GM19463 (cell line): Measurements from ENCODE around the gene RIPPLY1.

Experiments used
- ATAC-seq: cut with Tn5 transposase; IDR thresholded peaks from one replicate; pipeline ENCODE4 v1.9.1; 2021; ENCODE audit warnings: mild to moderate bottlenecking, moderate library complexity; ENCODE audit not compliant: unreplicated experiment

Gene RIPPLY1

GRCh38 chrX:106903291-106903824, at the start of gene RIPPLY1:
Gene RIPPLY1, minus strand, starts transcription at chrX:106903341. Its CDS starts 54 bp downstream, at chrX:106903287.
- peak; percentile 63 for ATAC-seq

GRCh38 chrX:106952538-106952937, 49.4 kb upstream of the RIPPLY1 start:
- no peak for ATAC-seq

GRCh38 chrX:106952089-106952488, 48.9 kb upstream of the RIPPLY1 start:
- ATAC-seq = no peak

- no peak for ATAC-seq
These were observed 48.1 kb upstream of the RIPPLY1 start for GRCh38 chrX:106951230-106951629.

- ATAC-seq = no peak
These were observed 47.2 kb upstream of the RIPPLY1 start for GRCh38 chrX:106950381-106950780.

- ATAC-seq = no peak
These were observed 46.2 kb upstream of the RIPPLY1 start for GRCh38 chrX:106949366-106949765.

GRCh38 chrX:106948641-106949040, 45.5 kb upstream of the RIPPLY1 start:
- ATAC-seq = no peak

GRCh38 chrX:106946464-106946863, 43.3 kb upstream of the RIPPLY1 start:
- ATAC-seq = no peak

- ATAC-seq = no peak
These were observed 36.9 kb upstream of the RIPPLY1 start for GRCh38 chrX:106940068-106940467.

- no peak for ATAC-seq
These were observed 36.4 kb upstream of the RIPPLY1 start for GRCh38 chrX:106939566-106939965.

- ATAC-seq = no peak
These were observed 33.1 kb upstream of the RIPPLY1 start for GRCh38 chrX:106936246-106936645.

- no peak for ATAC-seq
These were observed 32.0 kb upstream of the RIPPLY1 start for GRCh38 chrX:106935175-106935574.

- no peak for ATAC-seq
These were observed 30.4 kb upstream of the RIPPLY1 start for GRCh38 chrX:106933538-106933961.

- ATAC-seq = no peak
These were observed 29.9 kb upstream of the RIPPLY1 start for GRCh38 chrX:106932960-106933537.

GRCh38 chrX:106932492-106932923, 29.4 kb upstream of the RIPPLY1 start:
- ATAC-seq = no peak

GRCh38 chrX:106931831-106932491, 28.8 kb upstream of the RIPPLY1 start:
- no peak for ATAC-seq

GRCh38 chrX:106928227-106928626, 25.1 kb upstream of the RIPPLY1 start:
- ATAC-seq = no peak

- no peak for ATAC-seq
These were observed 24.6 kb upstream of the RIPPLY1 start for GRCh38 chrX:106927700-106928099.

- no peak for ATAC-seq
These were observed 23.9 kb upstream of the RIPPLY1 start for GRCh38 chrX:106927023-106927422.

- no peak for ATAC-seq
These were observed 18.5 kb upstream of the RIPPLY1 start for GRCh38 chrX:106921637-106922036.

GRCh38 chrX:106919932-106920452, 16.9 kb upstream of the RIPPLY1 start, which contains the start of gene CLDN2:
Gene CLDN2, plus strand, starts transcription at chrX:106920402. Its CDS starts 7,827 bp downstream, at chrX:106928229.
- no peak for ATAC-seq
